ENCODE data around the gene STAB2.

STAB2 gene

GRCh38 chr12:103656291-103656690 is 69.2 kb downstream of the STAB2 start:
- DNase-seq = no peak

GRCh38 chr12:103657331-103657730 is 70.3 kb downstream of the STAB2 start:
- DNase-seq = no peak

GRCh38 chr12:103664626-103665025 is 77.6 kb downstream of the STAB2 start:
- no peak for DNase-seq

GRCh38 chr12:103665971-103666370 is 78.9 kb downstream of the STAB2 start:
- no peak for DNase-seq

GRCh38 chr12:103667125-103667524 is 80.1 kb downstream of the STAB2 start:
- DNase-seq = no peak

GRCh38 chr12:103668520-103668919 is 81.4 kb downstream of the STAB2 start:
- no peak for DNase-seq

GRCh38 chr12:103671367-103671766 is 84.3 kb downstream of the STAB2 start:
- no peak for DNase-seq

GRCh38 chr12:103672401-103673119 is 85.5 kb downstream of the STAB2 start:
- no peak for DNase-seq

- DNase-seq = no peak
Measured at GRCh38 chr12:103673487-103673886, 86.4 kb downstream of the STAB2 start.

- DNase-seq = no peak
Measured at GRCh38 chr12:103673891-103674375, 86.9 kb downstream of the STAB2 start.

- DNase-seq = no peak
Measured at GRCh38 chr12:103676893-103677292, 89.8 kb downstream of the STAB2 start.

GRCh38 chr12:103677341-103677740 is 90.3 kb downstream of the STAB2 start:
- no peak for DNase-seq

GRCh38 chr12:103677905-103678304 is 90.8 kb downstream of the STAB2 start:
- DNase-seq = no peak

GRCh38 chr12:103679421-103680170 is 92.5 kb downstream of the STAB2 start:
- DNase-seq = no peak

- no peak for DNase-seq
Measured at GRCh38 chr12:103680591-103681141, 93.6 kb downstream of the STAB2 start.

- no peak for DNase-seq
Measured at GRCh38 chr12:103686026-103686425, 99.0 kb downstream of the STAB2 start.

GRCh38 chr12:103687253-103687652 is 100.2 kb downstream of the STAB2 start:
- DNase-seq = no peak

GRCh38 chr12:103688376-103689063 is 101.4 kb downstream of the STAB2 start:
- DNase-seq = no peak

GRCh38 chr12:103690426-103690825 is 103.4 kb downstream of the STAB2 start:
- no peak for DNase-seq

GRCh38 chr12:103691063-103691462 is 104.0 kb downstream of the STAB2 start:
- no peak for DNase-seq

- no peak for DNase-seq
Measured at GRCh38 chr12:103696101-103696500, 109.0 kb downstream of the STAB2 start.

GRCh38 chr12:103697971-103698751 is 111.1 kb downstream of the STAB2 start:
- DNase-seq = no peak
